Muscle layer of colon (tissue), 2 donors: ENCODE measurements around the gene DCST2.
"Not testable (repeated sequence)": the region's sequence is repeated elsewhere in the genome, so short reads cannot be mapped to it uniquely, and the experiment has no call there.

Source experiments
- H3K27ac ChIP-seq: one replicate; pipeline ENCODE4 v1.7.0; 2013; ENCODE audit warnings: low read depth, mild to moderate bottlenecking, low read length, moderate library complexity
- H3K27me3 ChIP-seq, 2 donors: one replicate each; pipeline ENCODE4 v1.7.0; 2013; ENCODE audit warnings: low read length in 2 of 2, mild to moderate bottlenecking in 2 of 2; ENCODE audit not compliant: insufficient read depth in 2 of 2, control insufficient read depth in 1 of 2
- H3K36me3 ChIP-seq: one replicate; pipeline ENCODE4 v1.7.0; 2013; ENCODE audit warnings: mild to moderate bottlenecking, low read length; ENCODE audit not compliant: insufficient read depth
- H3K4me1 ChIP-seq: one replicate; pipeline ENCODE4 v1.7.0; 2013; ENCODE audit warnings: mild to moderate bottlenecking, low read length; ENCODE audit not compliant: insufficient read depth
- H3K4me3 ChIP-seq, 2 donors: one replicate each; pipeline ENCODE4 v1.7.0; 2013; ENCODE audit warnings: low read length in 2 of 2, low read depth in 1 of 2, mild to moderate bottlenecking in 1 of 2, moderate library complexity in 1 of 2
- H3K9ac ChIP-seq: one replicate; pipeline ENCODE4 v1.7.0; 2013; ENCODE audit warnings: low read length
- H3K9me3 ChIP-seq: one replicate; pipeline ENCODE4 v1.7.0; 2013; ENCODE audit warnings: mild to moderate bottlenecking, low read length
- donor health status: abdominal sarcoma.
- donor health status: Adenocarcinoma of cecum.

DCST2 gene

GRCh38 chr1:154988058-154988954 is 45.3 kb downstream of the DCST2 start:
- Histone ChIP-seq H3K27ac (no peak overlapping the region), H3K36me3 (peaks cover 29% of the 10 kb centered on the region), H3K4me1 (peaks cover 7% of the 10 kb centered on the region), H3K4me3 (no peak overlapping the region), H3K9me3 (no peaks in the 10 kb centered on the region), H3K27me3 (no peaks in the 10 kb centered on the region), H3K9ac (no peak overlapping the region)

GRCh38 chr1:154987326-154987725 is 46.3 kb downstream of the DCST2 start:
- H3K9ac ChIP-seq, result no peak overlapping the region
- H3K36me3 ChIP-seq, result peaks cover 29% of the 10 kb centered on the region

GRCh38 chr1:154986736-154987135 is 46.8 kb downstream of the DCST2 start:
- H3K27me3 ChIP-seq, H3K9ac ChIP-seq, H3K4me3 ChIP-seq, H3K9me3 ChIP-seq, H3K27ac ChIP-seq: not testable (repeated sequence)
- peaks cover 29% of the 10 kb centered on the region for H3K36me3 ChIP-seq
- H3K4me1 ChIP-seq, result peaks cover 13% of the 10 kb centered on the region

More at GRCh38 chr1:154987326-154987725, 46.3 kb downstream of the DCST2 start:
- H3K4me1 ChIP-seq, result peaks cover 11% of the 10 kb centered on the region
- no peak overlapping the region for H3K4me3 ChIP-seq
- H3K9me3 ChIP-seq, result no peaks in the 10 kb centered on the region
- H3K27ac ChIP-seq, result no peak overlapping the region
- H3K27me3 ChIP-seq, result no peaks in the 10 kb centered on the region

- H3K27ac ChIP-seq, result peak overlapping the region; percentile 74
These were observed 49.7 kb downstream of the DCST2 start for GRCh38 chr1:154983776-154984466.

GRCh38 chr1:154982897-154983648 is 50.5 kb downstream of the DCST2 start, which contains the start of gene FLAD1:
FLAD1 (plus strand) TSS chr1:154983344; CDS start chr1:154983695, 351 bp downstream.
- H3K36me3 ChIP-seq, result peaks cover 4% of the 10 kb centered on the region
- peaks cover 13% of the 10 kb centered on the region for H3K4me1 ChIP-seq
- no peaks in the 10 kb centered on the region for H3K27me3 ChIP-seq
- H3K9ac ChIP-seq, result peak within 1 kb of the TSS; percentile 74
- peak within 1 kb of the TSS; percentile 74 for H3K27ac ChIP-seq
- no peaks in the 10 kb centered on the region for H3K9me3 ChIP-seq
- H3K4me3 ChIP-seq, result peak within 1 kb of the TSS; percentile 67 to 82

More at GRCh38 chr1:154983776-154984466, 49.7 kb downstream of the DCST2 start:
- no peaks in the 10 kb centered on the region for H3K9me3 ChIP-seq
- no peaks in the 10 kb centered on the region for H3K27me3 ChIP-seq
- H3K9ac ChIP-seq, result peak overlapping the region; percentile 74
- peak overlapping the region; percentile 67 to 82 for H3K4me3 ChIP-seq
- H3K4me1 ChIP-seq, result peaks cover 13% of the 10 kb centered on the region
- H3K36me3 ChIP-seq, result peaks cover 13% of the 10 kb centered on the region

- Histone ChIP-seq H3K4me3 (peak overlapping the region; percentile 34 to 82), H3K27ac (peak overlapping the region; percentile 63), H3K9ac (peak overlapping the region; percentile 9), H3K36me3 (no peaks in the 10 kb centered on the region), H3K9me3 (no peaks in the 10 kb centered on the region), H3K4me1 (peaks cover 13% of the 10 kb centered on the region), H3K27me3 (no peaks in the 10 kb centered on the region)
These were observed 51.2 kb downstream of the DCST2 start for GRCh38 chr1:154982341-154982740.

- H3K4me1 ChIP-seq, result peaks cover 14% of the 10 kb centered on the region
- H3K4me3 ChIP-seq, result no peak overlapping the region
- no peaks in the 10 kb centered on the region for H3K36me3 ChIP-seq
- no peaks in the 10 kb centered on the region for H3K27me3 ChIP-seq
- no peak overlapping the region for H3K27ac ChIP-seq
- H3K9ac ChIP-seq, result no peak overlapping the region
- no peaks in the 10 kb centered on the region for H3K9me3 ChIP-seq
These were observed 55.2 kb downstream of the DCST2 start for GRCh38 chr1:154978360-154978759.

- H3K9ac ChIP-seq, H3K9me3 ChIP-seq, H3K27me3 ChIP-seq, H3K4me3 ChIP-seq, H3K36me3 ChIP-seq, H3K27ac ChIP-seq: not testable (repeated sequence)
- H3K4me1 ChIP-seq, result peaks cover 20% of the 10 kb centered on the region
These were observed 55.8 kb downstream of the DCST2 start for GRCh38 chr1:154977762-154978161.

- H3K4me1 ChIP-seq, result peaks cover 33% of the 10 kb centered on the region
- peak overlapping the region; percentile 89 for H3K27ac ChIP-seq
- H3K36me3 ChIP-seq, result no peaks in the 10 kb centered on the region
- no peaks in the 10 kb centered on the region for H3K27me3 ChIP-seq
- no peaks in the 10 kb centered on the region for H3K9me3 ChIP-seq
- H3K4me3 ChIP-seq, result peak overlapping the region; percentile 34 to 90
- H3K9ac ChIP-seq, result peak overlapping the region; percentile 96
These were observed 58.0 kb downstream of the DCST2 start for GRCh38 chr1:154975409-154976059.

GRCh38 chr1:154974808-154975408 is 58.7 kb downstream of the DCST2 start:
- peak overlapping the region; percentile 89 for H3K27ac ChIP-seq
- H3K36me3 ChIP-seq, result no peaks in the 10 kb centered on the region
- peak overlapping the region; percentile 96 for H3K9ac ChIP-seq
- peak overlapping the region; percentile 34 to 90 for H3K4me3 ChIP-seq
- no peaks in the 10 kb centered on the region for H3K9me3 ChIP-seq
- no peaks in the 10 kb centered on the region for H3K27me3 ChIP-seq
- H3K4me1 ChIP-seq, result peaks cover 38% of the 10 kb centered on the region
